Measurements from ENCODE around the gene SCAF4. TPM values are rescaled to one million over a fixed set of nuclear protein-coding genes. Genes with fewer than 3 reads are reported as not detected.
"Not testable (repeated sequence)": the region's sequence is repeated elsewhere in the genome, so short reads cannot be mapped to it uniquely, and the experiment has no call there.

SCAF4 gene
- total RNA-seq, 3 donors from 2014 or later: 56.9 to 60.1 (median 59.7) TPM

DNA sequence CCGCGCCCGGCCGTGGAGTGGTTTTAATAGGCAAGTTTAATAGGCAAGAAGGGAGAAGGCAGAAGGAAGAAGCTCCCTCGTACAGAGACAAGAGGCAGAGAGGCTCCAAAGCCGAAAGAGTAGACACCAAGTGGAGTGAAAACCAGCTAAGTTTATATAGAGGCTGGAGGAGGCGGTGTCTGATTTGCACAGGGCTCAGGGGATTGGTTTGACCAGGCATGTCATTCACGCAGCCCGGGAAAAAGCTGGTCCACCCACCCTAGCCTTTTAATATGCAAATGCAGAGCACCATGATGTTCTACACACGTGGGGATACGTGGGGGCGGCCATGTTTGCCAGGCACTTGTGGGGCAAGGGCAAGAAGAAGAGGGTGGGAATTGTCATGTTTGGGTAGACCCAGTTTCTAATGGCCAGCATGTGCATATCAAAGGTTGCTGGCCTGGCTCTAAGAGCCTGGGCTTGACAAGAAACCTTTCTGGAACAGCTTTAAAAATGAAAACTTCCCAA is 90.4 kb downstream of the SCAF4 start:
- Mint-ChIP-seq H3K4me3 (no peak overlapping the region), H3K9me3 (peaks cover 9% of the 10 kb centered on the region), H3K36me3 (ENCODE audit: insufficient read depth) (no peaks in the 10 kb centered on the region), H3K27me3 (ENCODE audit: low read depth) (peaks cover 3% of the 10 kb centered on the region), H3K4me1 (ENCODE audit: low read depth) (no peaks in the 10 kb centered on the region)
- ATAC-seq (no peak), DNase-seq (no peak)

DNA sequence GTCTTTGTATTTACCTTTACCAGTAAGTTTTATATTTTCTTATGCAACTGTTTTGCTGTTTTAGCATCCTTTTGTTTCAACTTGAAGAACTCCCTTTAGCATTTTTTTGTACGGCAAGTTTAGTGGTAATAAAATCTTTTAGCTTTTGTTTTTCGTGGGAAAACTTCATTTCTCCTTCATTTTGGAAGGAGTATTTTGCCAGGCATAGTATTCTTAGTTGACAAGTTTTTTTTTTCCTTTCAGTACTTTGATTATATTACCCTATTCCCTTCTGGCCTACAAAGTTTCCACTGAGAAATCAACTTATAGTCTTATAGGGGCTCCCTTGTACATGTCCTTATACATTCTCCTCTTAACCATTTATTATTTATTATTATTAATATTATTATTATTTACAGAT is 95.0 kb downstream of the SCAF4 start:
- peaks cover 11% of the 10 kb centered on the region for H3K9me3 Mint-ChIP-seq
- H3K36me3 Mint-ChIP-seq (ENCODE audit: insufficient read depth): no peaks in the 10 kb centered on the region
- DNase-seq (no peak), ATAC-seq (no peak)
- H3K27me3 Mint-ChIP-seq (ENCODE audit: low read depth): peaks cover 3% of the 10 kb centered on the region
- no peak overlapping the region for H3K4me3 Mint-ChIP-seq
- no peaks in the 10 kb centered on the region for H3K4me1 Mint-ChIP-seq (ENCODE audit: low read depth)

DNA sequence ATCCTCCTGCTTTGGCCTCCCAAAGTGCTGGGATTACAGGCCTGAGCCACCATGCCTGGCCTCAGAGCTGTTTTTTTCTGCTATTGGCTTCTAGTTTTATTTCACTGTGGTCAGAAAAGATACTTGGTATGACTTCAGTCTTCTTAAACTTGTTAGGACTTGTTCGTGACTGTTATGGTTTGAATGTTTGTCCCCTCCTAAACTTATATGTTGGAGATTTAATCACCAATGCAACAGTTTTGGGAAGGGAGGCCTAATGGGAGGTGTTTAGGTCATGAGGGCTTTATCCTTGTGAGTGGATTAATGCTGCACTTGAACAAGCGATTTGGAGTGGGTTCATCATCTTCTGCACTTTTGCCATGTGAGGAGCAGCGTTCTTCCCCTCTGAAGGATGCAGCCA is 96.9 kb downstream of the SCAF4 start:
- Mint-ChIP-seq H3K27me3 (ENCODE audit: low read depth) (peaks cover 2% of the 10 kb centered on the region), H3K4me3 (no peak overlapping the region), H3K4me1 (ENCODE audit: low read depth) (no peaks in the 10 kb centered on the region), H3K36me3 (ENCODE audit: insufficient read depth) (no peaks in the 10 kb centered on the region), H3K9me3 (peaks cover 11% of the 10 kb centered on the region)
- DNase-seq: no peak
- ATAC-seq: no peak

DNA sequence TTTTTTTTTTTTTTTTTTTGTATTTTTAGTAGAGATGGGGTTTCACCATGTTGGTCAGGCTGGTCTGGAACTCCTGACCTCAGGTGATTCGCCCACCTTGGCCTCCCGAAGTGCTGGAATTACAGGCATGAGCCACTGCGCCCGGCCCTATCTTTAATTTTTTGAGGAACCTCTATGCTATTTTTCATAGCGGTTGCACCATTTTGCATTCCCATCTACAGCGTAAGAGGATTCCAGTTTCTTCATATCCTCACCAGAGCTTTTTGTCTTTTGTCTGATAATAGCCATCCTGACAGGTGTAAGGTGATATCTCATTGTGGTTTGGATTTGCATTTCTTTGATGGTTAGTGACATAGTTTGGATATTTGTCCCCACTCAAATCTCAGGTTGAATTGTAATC is 100.0 kb downstream of the SCAF4 start:
- not testable (repeated sequence) for ATAC-seq; H3K9me3 Mint-ChIP-seq; H3K4me3 Mint-ChIP-seq; H3K36me3 Mint-ChIP-seq (ENCODE audit: insufficient read depth); H3K4me1 Mint-ChIP-seq (ENCODE audit: low read depth); DNase-seq; H3K27me3 Mint-ChIP-seq (ENCODE audit: low read depth)

DNA sequence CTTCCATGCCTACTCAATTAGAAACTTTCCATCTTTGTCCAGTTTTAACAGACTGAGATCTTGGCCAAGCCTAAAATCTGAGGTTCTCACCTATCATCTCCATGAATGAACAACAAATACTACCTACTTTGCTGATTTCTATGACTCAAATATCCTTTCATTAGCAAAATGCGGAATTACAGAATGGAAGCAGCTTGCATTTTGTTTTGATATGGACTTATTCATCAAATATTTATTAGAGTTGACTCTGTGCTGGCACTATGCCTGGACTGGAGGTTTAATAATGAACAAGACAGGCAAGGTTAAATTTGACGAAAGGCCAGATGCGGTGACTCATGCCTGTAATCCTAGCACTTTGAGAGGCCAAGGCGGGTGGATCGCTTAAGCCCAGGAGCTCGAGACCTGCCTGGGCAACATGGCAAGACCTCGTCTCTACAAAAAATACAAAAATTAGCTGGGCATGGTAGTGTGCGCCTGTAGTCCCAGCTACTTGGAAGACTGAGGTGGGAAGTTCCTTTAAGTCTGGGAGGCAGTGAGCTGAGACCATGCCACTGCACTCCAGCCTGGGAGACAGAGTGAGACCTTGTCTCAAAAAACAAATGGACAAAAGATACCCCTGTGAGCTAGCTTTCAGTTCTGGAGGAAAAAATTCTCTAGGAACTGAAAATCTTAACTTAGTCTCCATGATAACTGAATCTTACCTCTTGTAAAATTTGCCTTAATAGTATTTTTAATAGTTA is 101.8 kb downstream of the SCAF4 start:
- Mint-ChIP-seq H3K9me3 (no peaks in the 10 kb centered on the region), H3K27me3 (ENCODE audit: low read depth) (no peaks in the 10 kb centered on the region), H3K4me1 (ENCODE audit: low read depth) (no peaks in the 10 kb centered on the region), H3K4me3 (no peak overlapping the region), H3K36me3 (ENCODE audit: insufficient read depth) (no peaks in the 10 kb centered on the region)
- ATAC-seq: no peak
- no peak for DNase-seq

DNA sequence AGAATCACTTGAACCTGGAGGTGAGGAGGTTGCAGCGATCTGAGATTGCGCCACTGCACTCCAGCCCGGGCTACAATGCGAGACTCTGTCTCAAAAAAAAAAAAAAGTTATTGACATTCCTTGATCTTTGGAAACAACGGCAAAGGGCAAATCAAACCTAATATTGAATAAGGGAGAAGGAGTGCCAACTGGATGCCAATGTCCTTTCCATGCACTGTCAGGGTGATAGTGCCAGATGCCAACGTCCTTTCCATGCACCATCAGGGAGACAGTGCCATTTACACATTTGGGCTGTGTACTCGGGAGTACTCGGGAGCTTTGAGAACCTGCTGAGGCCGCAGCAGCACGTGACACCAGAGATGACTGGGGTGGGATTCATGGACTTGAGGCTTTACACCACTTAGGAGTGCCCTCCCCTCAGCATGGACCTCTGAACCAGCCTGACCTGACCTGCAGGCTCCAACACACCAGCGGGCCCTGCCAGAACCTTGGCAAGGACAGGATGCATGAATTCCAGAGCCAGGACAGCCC is 106.9 kb downstream of the SCAF4 start:
- Mint-ChIP-seq H3K27me3 (ENCODE audit: low read depth) (peaks cover 5% of the 10 kb centered on the region), H3K4me1 (ENCODE audit: low read depth) (peaks cover 7% of the 10 kb centered on the region), H3K36me3 (ENCODE audit: insufficient read depth) (no peaks in the 10 kb centered on the region), H3K4me3 (no peak overlapping the region), H3K9me3 (no peaks in the 10 kb centered on the region)
- DNase-seq (no peak), ATAC-seq (no peak)

DNA sequence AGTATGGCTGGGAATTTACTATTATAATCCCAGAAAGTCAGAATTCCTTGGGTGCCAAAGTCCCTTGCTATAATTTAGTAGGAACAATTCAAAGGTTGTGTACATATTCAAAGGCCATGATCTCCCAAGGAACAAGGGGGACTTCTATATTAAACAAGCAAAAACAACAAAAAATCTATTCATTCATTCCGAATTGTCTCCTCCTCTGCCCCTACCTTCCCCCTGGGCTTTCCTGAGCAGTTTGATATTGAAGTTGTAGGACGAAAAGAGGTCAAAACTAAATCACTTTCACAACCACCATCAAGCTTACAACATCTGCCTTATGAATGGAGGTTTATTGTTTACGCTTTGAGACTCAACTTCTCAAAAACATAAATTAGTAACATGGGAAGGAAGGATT is 107.7 kb downstream of the SCAF4 start:
- no peaks in the 10 kb centered on the region for H3K9me3 Mint-ChIP-seq
- peaks cover 7% of the 10 kb centered on the region for H3K4me1 Mint-ChIP-seq (ENCODE audit: low read depth)
- ATAC-seq: no peak
- H3K4me3 Mint-ChIP-seq: no peak overlapping the region
- H3K36me3 Mint-ChIP-seq (ENCODE audit: insufficient read depth): no peaks in the 10 kb centered on the region
- no peak for DNase-seq
- peaks cover 5% of the 10 kb centered on the region for H3K27me3 Mint-ChIP-seq (ENCODE audit: low read depth)

DNA sequence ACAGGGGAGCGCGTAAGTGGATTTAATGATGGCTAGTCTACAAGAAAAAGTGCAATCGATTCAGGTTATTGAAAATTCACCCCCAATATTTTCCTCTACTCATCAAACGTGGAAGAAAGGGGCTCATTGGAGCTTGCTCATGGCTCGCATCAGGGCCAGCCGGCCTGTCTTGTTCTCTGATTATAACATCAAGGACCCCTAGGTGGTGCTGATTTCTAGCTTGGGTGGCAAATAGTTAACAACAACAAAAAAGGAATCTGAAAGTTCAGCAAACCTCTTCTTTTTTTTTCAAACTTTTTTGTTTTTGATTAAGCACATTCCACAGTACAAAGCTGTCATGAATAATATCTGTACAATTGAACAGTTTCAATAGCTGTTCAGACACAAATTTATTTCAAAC is 108.3 kb downstream of the SCAF4 start:
- ATAC-seq (no peak), DNase-seq (no peak)
- peaks cover 7% of the 10 kb centered on the region for H3K4me1 Mint-ChIP-seq (ENCODE audit: low read depth)
- H3K9me3 Mint-ChIP-seq: no peaks in the 10 kb centered on the region
- no peaks in the 10 kb centered on the region for H3K36me3 Mint-ChIP-seq (ENCODE audit: insufficient read depth)
- no peak overlapping the region for H3K4me3 Mint-ChIP-seq
- peaks cover 5% of the 10 kb centered on the region for H3K27me3 Mint-ChIP-seq (ENCODE audit: low read depth)

DNA sequence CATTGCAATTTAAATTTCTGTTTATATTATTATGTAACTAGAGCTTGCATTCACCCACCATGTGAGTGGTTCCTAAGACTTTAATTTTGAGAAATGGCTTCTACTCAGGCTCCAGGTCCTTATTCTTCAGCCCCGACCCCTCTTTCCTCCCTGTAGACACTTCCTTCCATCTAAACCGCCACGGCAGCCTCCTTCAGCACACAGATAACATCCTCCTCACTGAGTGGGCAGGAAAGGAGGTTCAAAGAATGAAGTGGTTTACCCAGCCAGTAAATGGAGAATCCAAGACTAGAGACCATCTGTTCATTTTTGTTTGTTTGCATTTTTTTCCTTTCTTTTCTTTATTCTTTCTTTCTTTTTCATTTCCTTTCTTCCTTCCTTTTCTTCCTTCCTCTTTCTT is 109.5 kb downstream of the SCAF4 start:
- no peaks in the 10 kb centered on the region for H3K36me3 Mint-ChIP-seq (ENCODE audit: insufficient read depth)
- peaks cover 7% of the 10 kb centered on the region for H3K4me1 Mint-ChIP-seq (ENCODE audit: low read depth)
- ATAC-seq: no peak
- DNase-seq: no peak
- no peak overlapping the region for H3K4me3 Mint-ChIP-seq
- peaks cover 5% of the 10 kb centered on the region for H3K27me3 Mint-ChIP-seq (ENCODE audit: low read depth)
- H3K9me3 Mint-ChIP-seq: no peaks in the 10 kb centered on the region

Other genes with a start within 250 kb of the SCAF4 start
- gene SOD1, start 72.4 kb downstream of the SCAF4 start, total RNA-seq: 100 to 1,000 TPM; 284 to 308 (median 295) TPM
- gene HUNK, start 140.9 kb upstream of the SCAF4 start, total RNA-seq: under 1 TPM; 0.05 to 0.61 (median 0.05) TPM